Lung (tissue), 12 donors: Measurements from ENCODE around the gene STUM. TPM values are rescaled to one million over a fixed set of nuclear protein-coding genes. Genes with fewer than 3 reads are reported as not detected.

Experiments used
- ATAC-seq: fragments of 200-7000 bp; cut with Tn5 transposase; one replicate; pipeline ENCODE4 v1.9.1; 2020; ENCODE audit warnings: moderate number of reproducible peaks; ENCODE audit not compliant: insufficient read depth, low FRiP score
- DNase-seq, 3 donors: peaks; one replicate each; pipeline ENCODE4 v3.0.0-alpha.2; 2013 to 2017
- H3K27ac ChIP-seq, 2 donors: one replicate each; pipeline ENCODE4 v1.5.1; 2013; ENCODE audit warnings: mild to moderate bottlenecking in 2 of 2, moderate library complexity in 2 of 2, control low read depth in 1 of 2, inconsistent platforms in 1 of 2, low read depth in 1 of 2, low read length in 1 of 2
- H3K27me3 ChIP-seq, 3 donors: one replicate each; pipeline ENCODE4 v1.5.1; 2013; ENCODE audit warnings: low read length in 2 of 3; ENCODE audit not compliant: control insufficient read depth in 3 of 3, insufficient read depth in 3 of 3
- H3K36me3 ChIP-seq, 4 donors: one replicate each; pipeline ENCODE4 v1.5.1; 2013; ENCODE audit warnings: low read length in 4 of 4, mild to moderate bottlenecking in 1 of 4, moderate library complexity in 1 of 4; ENCODE audit not compliant: control insufficient read depth in 4 of 4, insufficient read depth in 4 of 4
- H3K4me1 ChIP-seq, 5 donors: one replicate each; pipeline ENCODE4 v1.5.1; 2013; ENCODE audit warnings: low read length in 5 of 5, mild to moderate bottlenecking in 2 of 5, moderate library complexity in 1 of 5; ENCODE audit not compliant: control insufficient read depth in 5 of 5, insufficient read depth in 5 of 5
- H3K4me3 ChIP-seq: one replicate; pipeline ENCODE4 v1.5.1; 2013; ENCODE audit warnings: mild to moderate bottlenecking, control low read depth, moderate library complexity
- H3K9ac ChIP-seq, 2 donors: one replicate each; pipeline ENCODE4 v1.5.1; 2013; ENCODE audit warnings: low read length in 2 of 2, control low read depth in 1 of 2; ENCODE audit not compliant: insufficient read depth in 1 of 2
- H3K9me3 ChIP-seq, 4 donors: one replicate each; pipeline ENCODE4 v1.5.1; 2013; ENCODE audit warnings: low read length in 3 of 4, mild to moderate bottlenecking in 1 of 4, moderate library complexity in 1 of 4; ENCODE audit not compliant: control insufficient read depth in 4 of 4, insufficient read depth in 3 of 4
- WGBS, 2 donors: extraction: QIAGEN DNeasy Blood & Tissue Kit; methylation state at CpG; one replicate each; pipeline ENCODE4 v1.1.7; 2013; 5-methylcytosine and 5-hydroxymethylcytosine counted together
- polyA plus RNA-seq, 2 donors: library from polyadenylated mRNA; stranded (reverse); fragments of 200-250 nt; gene quantifications; one replicate each; pipeline ENCODE4 v1.2.1, GENCODE V29; 2013
- total RNA-seq, 2 donors: library from RNA; depleted of rRNA in 1 of 2; stranded (reverse); fragments of >200 nt in 1 of 2; gene quantifications; one replicate each; pipeline ENCODE4 v1.2.1, GENCODE V29; 2014 to 2021
- TF ChIP-seq, protein P1 (sequence below): IDR thresholded peaks from 2 replicates; pipeline ENCODE4 v1.5.1; 2012; ENCODE audit warnings: mild to moderate bottlenecking; ENCODE audit errors: control extremely low read depth, extremely low read depth
- donor health status: control.
- donor health status: control.
- donor health status: Bipolar disorder and iron deficiency.
- donor health status: healthy.
- donor health status: DM: yes; HTN: yes; CAD: no.

Gene STUM
- total and polyA plus RNA-seq, 4 donors, result 0.09 to 0.58 (median 0.48) TPM

DNA sequence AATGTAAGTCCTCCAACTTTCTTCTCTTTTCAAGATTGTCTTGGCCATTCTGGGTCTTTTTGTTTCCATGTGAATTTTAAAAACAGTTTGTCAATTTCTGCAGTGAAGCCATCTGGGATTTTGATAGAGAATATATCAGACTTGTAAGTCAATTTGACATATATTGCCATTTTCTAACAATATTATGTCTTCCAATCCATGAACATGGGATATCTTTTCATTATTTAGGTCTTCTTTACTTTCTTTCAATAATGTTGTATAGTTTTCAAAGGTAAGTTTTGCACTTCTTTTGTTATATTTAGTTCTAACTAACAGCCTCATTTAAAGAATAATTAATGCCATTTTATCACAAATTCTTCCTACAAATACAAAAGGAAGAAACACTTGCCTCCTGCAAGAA is 73.4 kb downstream of the STUM start:
- no peaks in the 10 kb centered on the region for H3K27me3 ChIP-seq
- no peaks in the 10 kb centered on the region for H3K4me1 ChIP-seq
- H3K4me3 ChIP-seq, result no peak overlapping the region
- peaks cover 0 to 3% (median 1%) of the 10 kb centered on the region in 4 donors for H3K9me3 ChIP-seq
- TF ChIP-seq, protein P1, sequence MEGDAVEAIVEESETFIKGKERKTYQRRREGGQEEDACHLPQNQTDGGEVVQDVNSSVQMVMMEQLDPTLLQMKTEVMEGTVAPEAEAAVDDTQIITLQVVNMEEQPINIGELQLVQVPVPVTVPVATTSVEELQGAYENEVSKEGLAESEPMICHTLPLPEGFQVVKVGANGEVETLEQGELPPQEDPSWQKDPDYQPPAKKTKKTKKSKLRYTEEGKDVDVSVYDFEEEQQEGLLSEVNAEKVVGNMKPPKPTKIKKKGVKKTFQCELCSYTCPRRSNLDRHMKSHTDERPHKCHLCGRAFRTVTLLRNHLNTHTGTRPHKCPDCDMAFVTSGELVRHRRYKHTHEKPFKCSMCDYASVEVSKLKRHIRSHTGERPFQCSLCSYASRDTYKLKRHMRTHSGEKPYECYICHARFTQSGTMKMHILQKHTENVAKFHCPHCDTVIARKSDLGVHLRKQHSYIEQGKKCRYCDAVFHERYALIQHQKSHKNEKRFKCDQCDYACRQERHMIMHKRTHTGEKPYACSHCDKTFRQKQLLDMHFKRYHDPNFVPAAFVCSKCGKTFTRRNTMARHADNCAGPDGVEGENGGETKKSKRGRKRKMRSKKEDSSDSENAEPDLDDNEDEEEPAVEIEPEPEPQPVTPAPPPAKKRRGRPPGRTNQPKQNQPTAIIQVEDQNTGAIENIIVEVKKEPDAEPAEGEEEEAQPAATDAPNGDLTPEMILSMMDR, result no peak
- DNase-seq, result no peak
- no peak overlapping the region for H3K27ac ChIP-seq
- ATAC-seq, result no peak
- H3K9ac ChIP-seq, result no peak overlapping the region
- no peaks in the 10 kb centered on the region for H3K36me3 ChIP-seq

DNA sequence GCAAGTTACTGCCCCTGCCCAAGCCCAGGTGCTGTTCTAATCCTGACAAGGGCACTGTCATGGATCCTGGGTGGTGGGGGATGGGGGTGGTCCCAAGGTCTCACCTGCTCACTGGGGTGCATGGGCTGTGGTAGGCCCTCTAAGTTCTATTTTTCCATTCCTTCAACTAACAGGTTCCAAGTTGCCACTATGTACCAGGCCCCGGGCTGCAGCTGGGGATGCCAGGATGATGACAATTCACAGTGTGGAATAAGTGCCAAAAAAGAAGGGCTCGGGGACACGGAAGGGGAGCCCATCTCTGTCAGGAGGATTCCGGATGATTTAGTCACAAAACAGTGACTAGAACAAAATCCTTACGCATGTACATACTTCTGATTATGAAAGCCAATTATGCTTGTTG is 76.0 kb downstream of the STUM start:
- Histone ChIP-seq H3K36me3 (no peaks in the 10 kb centered on the region), H3K27ac (no peak overlapping the region), H3K9me3 (peaks cover 0 to 3% (median 1%) of the 10 kb centered on the region in 4 donors), H3K4me3 (no peak overlapping the region), H3K9ac (no peak overlapping the region), H3K27me3 (no peaks in the 10 kb centered on the region), H3K4me1 (no peaks in the 10 kb centered on the region)
- DNase-seq (no peak), ATAC-seq (no peak)
- 92 to 93% methylated on average over 5 of the region's 5 CpGs for WGBS, 2 donors
- TF ChIP-seq, protein P1, result no peak

DNA sequence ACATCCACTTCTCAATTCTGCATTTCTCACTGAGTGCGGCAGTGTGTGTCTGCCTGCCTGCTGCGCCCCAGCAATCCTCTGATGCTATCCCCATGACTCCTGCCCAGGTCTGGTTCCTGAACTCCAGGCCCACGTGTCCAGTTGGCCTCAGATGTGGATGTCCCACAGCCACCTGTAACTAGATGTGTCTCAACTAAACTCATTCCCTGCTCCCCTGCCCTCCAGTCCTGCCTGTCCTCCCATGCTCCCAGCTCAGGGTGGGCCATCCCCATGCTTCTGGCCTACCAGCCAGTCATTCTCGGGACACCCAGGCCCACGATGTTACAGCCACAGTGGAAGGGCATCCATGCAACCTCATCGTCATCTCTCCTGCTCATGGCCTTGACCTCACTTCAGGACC is 76.8 kb downstream of the STUM start:
- TF ChIP-seq, protein P1, result no peak
- ATAC-seq, result no peak
- Histone ChIP-seq H3K9me3 (peaks cover 0 to 3% (median 1%) of the 10 kb centered on the region in 4 donors), H3K4me3 (no peak overlapping the region), H3K36me3 (no peaks in the 10 kb centered on the region), H3K9ac (no peak overlapping the region), H3K27me3 (no peaks in the 10 kb centered on the region), H3K4me1 (no peaks in the 10 kb centered on the region), H3K27ac (no peak overlapping the region)
- 87 to 92% methylated on average over 6 of the region's 6 CpGs for WGBS, 2 donors
- no peak for DNase-seq
